ENCODE measurements around the gene TM7SF2.
A peak's percentile ranks its signal among the peaks of the same experiment; 100 is the strongest.

Gene TM7SF2

GRCh38 chr11:65108469-65109123 lies 3.1 kb upstream of the TM7SF2 start:
- DNase-seq (ENCODE audit: low read depth) = no peak
- H3K4me3 ChIP-seq (ENCODE audit: low read depth, low read length) = no peak overlapping the region
- TF ChIP-seq, protein P1, sequence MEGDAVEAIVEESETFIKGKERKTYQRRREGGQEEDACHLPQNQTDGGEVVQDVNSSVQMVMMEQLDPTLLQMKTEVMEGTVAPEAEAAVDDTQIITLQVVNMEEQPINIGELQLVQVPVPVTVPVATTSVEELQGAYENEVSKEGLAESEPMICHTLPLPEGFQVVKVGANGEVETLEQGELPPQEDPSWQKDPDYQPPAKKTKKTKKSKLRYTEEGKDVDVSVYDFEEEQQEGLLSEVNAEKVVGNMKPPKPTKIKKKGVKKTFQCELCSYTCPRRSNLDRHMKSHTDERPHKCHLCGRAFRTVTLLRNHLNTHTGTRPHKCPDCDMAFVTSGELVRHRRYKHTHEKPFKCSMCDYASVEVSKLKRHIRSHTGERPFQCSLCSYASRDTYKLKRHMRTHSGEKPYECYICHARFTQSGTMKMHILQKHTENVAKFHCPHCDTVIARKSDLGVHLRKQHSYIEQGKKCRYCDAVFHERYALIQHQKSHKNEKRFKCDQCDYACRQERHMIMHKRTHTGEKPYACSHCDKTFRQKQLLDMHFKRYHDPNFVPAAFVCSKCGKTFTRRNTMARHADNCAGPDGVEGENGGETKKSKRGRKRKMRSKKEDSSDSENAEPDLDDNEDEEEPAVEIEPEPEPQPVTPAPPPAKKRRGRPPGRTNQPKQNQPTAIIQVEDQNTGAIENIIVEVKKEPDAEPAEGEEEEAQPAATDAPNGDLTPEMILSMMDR (conservative IDR thresholded peaks at IDR 0.05; ENCODE audit: low read depth, low read length) = no peak

- H3K4me3 ChIP-seq (ENCODE audit: low read depth, low read length) = no peak overlapping the region
- no peak for DNase-seq (ENCODE audit: low read depth)
- TF ChIP-seq, protein P1 (conservative IDR thresholded peaks at IDR 0.05; ENCODE audit: low read depth, low read length) = no peak
Measured at GRCh38 chr11:65109231-65110198, 2.2 kb upstream of the TM7SF2 start.

- DNase-seq (ENCODE audit: low read depth) = peak; percentile 89
Measured at GRCh38 chr11:65110354-65110861, 1.3 kb upstream of the TM7SF2 start.

DNA sequence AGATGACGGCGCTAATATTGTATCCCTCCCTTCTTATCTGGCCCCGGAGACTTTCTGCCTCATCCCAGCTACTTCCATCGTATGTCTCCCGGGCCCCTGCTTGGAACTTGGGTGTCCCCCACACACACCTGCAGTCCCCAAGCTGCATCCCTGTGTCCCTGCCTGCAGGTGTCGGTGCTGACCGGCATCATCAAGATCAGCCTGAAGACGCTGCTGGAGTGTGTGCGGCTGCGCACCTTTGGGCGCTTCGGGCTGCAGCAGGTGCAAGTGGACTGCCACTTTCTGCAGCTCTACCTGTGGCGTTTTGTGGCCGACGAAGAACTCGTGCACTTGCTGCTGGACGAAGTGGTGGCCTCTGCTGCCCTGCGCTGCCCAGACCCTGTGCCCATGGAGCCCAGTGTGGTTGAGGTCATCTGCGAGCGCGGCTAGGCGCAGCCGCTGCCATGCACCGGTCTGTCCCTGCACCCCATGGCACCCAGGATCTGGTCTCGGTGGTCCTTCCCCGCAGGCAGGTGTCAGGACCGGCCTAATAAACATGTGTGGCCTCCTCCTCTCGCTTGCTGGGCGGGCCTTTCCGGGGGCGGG lies 421 bp upstream of the TM7SF2 start:
- no peak for DNase-seq (ENCODE audit: low read depth)
- TF ChIP-seq, protein P1 (conservative IDR thresholded peaks at IDR 0.05; ENCODE audit: low read depth, low read length) = no peak
- no peak overlapping the region for H3K4me3 ChIP-seq (ENCODE audit: low read depth, low read length)

More at GRCh38 chr11:65110354-65110861, 1.3 kb upstream of the TM7SF2 start:
- TF ChIP-seq, protein P1 (conservative IDR thresholded peaks at IDR 0.05; ENCODE audit: low read depth, low read length) = peak; percentile 95
- peak overlapping the region; percentile 29 for H3K4me3 ChIP-seq (ENCODE audit: low read depth, low read length)

DNA sequence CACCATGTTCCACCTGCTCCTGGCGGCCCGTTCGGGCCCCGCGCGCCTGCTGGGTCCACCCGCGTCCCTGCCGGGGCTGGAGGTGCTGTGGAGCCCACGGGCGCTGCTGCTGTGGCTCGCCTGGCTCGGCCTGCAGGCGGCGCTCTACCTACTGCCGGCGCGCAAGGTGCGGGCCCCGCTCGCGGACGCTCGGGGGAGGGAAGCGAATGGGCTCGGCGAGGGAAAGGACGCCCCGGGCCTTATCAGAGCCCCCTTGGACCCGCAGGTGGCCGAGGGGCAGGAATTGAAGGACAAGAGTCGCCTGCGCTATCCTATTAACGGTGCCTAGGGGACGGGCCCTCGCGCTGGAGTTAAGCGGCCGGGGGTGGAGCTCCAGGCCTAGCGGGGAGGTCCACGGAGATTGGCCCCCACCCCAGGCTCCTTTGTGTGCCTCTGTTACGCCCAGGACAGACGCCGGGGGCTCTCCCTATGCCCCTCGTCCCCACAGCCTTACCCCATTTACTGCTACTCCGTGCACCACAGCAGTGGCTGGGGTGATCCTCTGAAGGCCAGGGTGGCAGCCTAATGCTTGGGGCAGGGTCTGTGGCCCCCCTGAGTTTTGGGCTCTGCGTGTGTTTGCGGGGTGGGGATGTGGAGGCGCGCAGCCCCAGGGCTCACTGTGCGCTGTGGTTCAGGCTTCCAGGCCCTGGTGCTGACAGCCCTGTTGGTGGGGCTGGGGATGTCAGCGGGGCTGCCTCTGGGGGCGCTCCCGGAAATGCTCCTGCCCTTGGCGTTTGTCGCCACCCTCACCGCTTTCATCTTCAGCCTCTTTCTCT lies 1.1 kb downstream of the TM7SF2 start:
- DNase-seq (ENCODE audit: low read depth) = peak; percentile 48
- H3K4me3 ChIP-seq (ENCODE audit: low read depth, low read length) = peak overlapping the region; percentile 54
- TF ChIP-seq, protein P1 (conservative IDR thresholded peaks at IDR 0.05; ENCODE audit: low read depth, low read length) = peak; percentile 59

DNA sequence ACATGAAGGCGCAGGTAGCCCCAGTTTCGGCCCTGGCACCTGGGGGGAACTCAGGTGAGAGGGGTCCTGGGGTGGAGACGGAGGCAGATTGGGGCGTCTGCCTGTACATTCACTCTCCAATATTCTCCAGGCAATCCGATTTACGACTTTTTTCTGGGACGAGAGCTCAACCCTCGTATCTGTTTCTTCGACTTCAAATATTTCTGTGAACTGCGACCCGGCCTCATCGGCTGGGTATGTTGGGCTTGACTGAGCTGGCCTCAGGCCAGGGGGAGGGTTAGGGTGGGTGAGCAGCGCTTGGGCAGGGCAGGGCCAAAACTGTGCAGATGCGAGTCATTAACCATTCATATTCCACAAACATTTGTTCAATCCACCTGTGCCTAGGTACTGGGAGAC lies 1.7 kb downstream of the TM7SF2 start:
- DNase-seq (ENCODE audit: low read depth) = no peak
- peak overlapping the region; percentile 54 for H3K4me3 ChIP-seq (ENCODE audit: low read depth, low read length)
- TF ChIP-seq, protein P1 (conservative IDR thresholded peaks at IDR 0.05; ENCODE audit: low read depth, low read length) = no peak
